Lung (tissue), 12 donors: ENCODE data around the gene ST6GALNAC3. TPM values are rescaled to one million over a fixed set of nuclear protein-coding genes. Genes with fewer than 3 reads are reported as not detected.

ENCODE experiments used
- ATAC-seq: fragments of 200-7000 bp; cut with Tn5 transposase; one replicate; pipeline ENCODE4 v1.9.1; 2020; ENCODE audit warnings: moderate number of reproducible peaks; ENCODE audit not compliant: insufficient read depth, low FRiP score
- DNase-seq, 3 donors: peaks; one replicate each; pipeline ENCODE4 v3.0.0-alpha.2; 2013 to 2017
- H3K27ac ChIP-seq, 2 donors: one replicate each; pipeline ENCODE4 v1.5.1; 2013; ENCODE audit warnings: mild to moderate bottlenecking in 2 of 2, moderate library complexity in 2 of 2, control low read depth in 1 of 2, inconsistent platforms in 1 of 2, low read depth in 1 of 2, low read length in 1 of 2
- H3K27me3 ChIP-seq, 3 donors: one replicate each; pipeline ENCODE4 v1.5.1; 2013; ENCODE audit warnings: low read length in 2 of 3; ENCODE audit not compliant: control insufficient read depth in 3 of 3, insufficient read depth in 3 of 3
- H3K36me3 ChIP-seq, 4 donors: one replicate each; pipeline ENCODE4 v1.5.1; 2013; ENCODE audit warnings: low read length in 4 of 4, mild to moderate bottlenecking in 1 of 4, moderate library complexity in 1 of 4; ENCODE audit not compliant: control insufficient read depth in 4 of 4, insufficient read depth in 4 of 4
- H3K4me1 ChIP-seq, 5 donors: one replicate each; pipeline ENCODE4 v1.5.1; 2013; ENCODE audit warnings: low read length in 5 of 5, mild to moderate bottlenecking in 2 of 5, moderate library complexity in 1 of 5; ENCODE audit not compliant: control insufficient read depth in 5 of 5, insufficient read depth in 5 of 5
- H3K4me3 ChIP-seq: one replicate; pipeline ENCODE4 v1.5.1; 2013; ENCODE audit warnings: mild to moderate bottlenecking, control low read depth, moderate library complexity
- H3K9ac ChIP-seq, 2 donors: one replicate each; pipeline ENCODE4 v1.5.1; 2013; ENCODE audit warnings: low read length in 2 of 2, control low read depth in 1 of 2; ENCODE audit not compliant: insufficient read depth in 1 of 2
- H3K9me3 ChIP-seq, 4 donors: one replicate each; pipeline ENCODE4 v1.5.1; 2013; ENCODE audit warnings: low read length in 3 of 4, mild to moderate bottlenecking in 1 of 4, moderate library complexity in 1 of 4; ENCODE audit not compliant: control insufficient read depth in 4 of 4, insufficient read depth in 3 of 4
- WGBS, 2 donors: extraction: QIAGEN DNeasy Blood & Tissue Kit; methylation state at CpG; one replicate each; pipeline ENCODE4 v1.1.7; 2013; 5-methylcytosine and 5-hydroxymethylcytosine counted together
- polyA plus RNA-seq, 2 donors: library from polyadenylated mRNA; stranded (reverse); fragments of 200-250 nt; gene quantifications; one replicate each; pipeline ENCODE4 v1.2.1, GENCODE V29; 2013
- total RNA-seq, 2 donors: library from RNA; depleted of rRNA in 1 of 2; stranded (reverse); fragments of >200 nt in 1 of 2; gene quantifications; one replicate each; pipeline ENCODE4 v1.2.1, GENCODE V29; 2014 to 2021
- TF ChIP-seq, protein P1 (sequence below): IDR thresholded peaks from 2 replicates; pipeline ENCODE4 v1.5.1; 2012; ENCODE audit warnings: mild to moderate bottlenecking; ENCODE audit errors: control extremely low read depth, extremely low read depth
- donor health status: control.
- donor health status: control.
- donor health status: Bipolar disorder and iron deficiency.
- donor health status: healthy.
- donor health status: DM: yes; HTN: yes; CAD: no.

ST6GALNAC3 gene
- total and polyA plus RNA-seq, 4 donors = 2.7 to 17.9 (median 12.2) TPM

DNA sequence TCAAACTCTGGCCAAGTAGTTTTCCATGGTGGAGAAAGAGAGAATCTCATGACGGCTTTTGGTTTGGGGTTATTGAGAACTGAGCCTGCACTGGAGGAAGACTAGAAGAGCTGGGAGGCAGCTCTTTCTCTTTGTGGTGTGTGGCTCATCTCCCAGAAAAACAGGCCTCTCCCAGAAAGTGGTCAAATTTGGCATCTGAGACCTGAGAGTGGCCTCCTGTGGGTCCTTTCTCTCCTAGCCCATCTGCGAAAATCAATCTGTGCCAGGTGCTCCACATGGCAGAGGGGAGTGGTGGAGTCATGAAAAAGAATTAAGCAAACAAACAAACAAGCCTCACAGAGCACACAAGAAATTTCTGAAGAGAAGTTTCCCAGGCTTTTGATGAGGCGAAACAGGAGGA lies 305.0 kb downstream of the ST6GALNAC3 start:
- Histone ChIP-seq H3K27ac (no peak overlapping the region), H3K36me3 (no peaks in the 10 kb centered on the region), H3K9ac (no peak overlapping the region), H3K27me3 (no peaks in the 10 kb centered on the region), H3K9me3 (no peaks in the 10 kb centered on the region), H3K4me1 (peaks cover 0 to 6% (median 0%) of the 10 kb centered on the region in 5 donors), H3K4me3 (no peak overlapping the region)
- ATAC-seq = no peak
- no peak for DNase-seq
- TF ChIP-seq, protein P1, sequence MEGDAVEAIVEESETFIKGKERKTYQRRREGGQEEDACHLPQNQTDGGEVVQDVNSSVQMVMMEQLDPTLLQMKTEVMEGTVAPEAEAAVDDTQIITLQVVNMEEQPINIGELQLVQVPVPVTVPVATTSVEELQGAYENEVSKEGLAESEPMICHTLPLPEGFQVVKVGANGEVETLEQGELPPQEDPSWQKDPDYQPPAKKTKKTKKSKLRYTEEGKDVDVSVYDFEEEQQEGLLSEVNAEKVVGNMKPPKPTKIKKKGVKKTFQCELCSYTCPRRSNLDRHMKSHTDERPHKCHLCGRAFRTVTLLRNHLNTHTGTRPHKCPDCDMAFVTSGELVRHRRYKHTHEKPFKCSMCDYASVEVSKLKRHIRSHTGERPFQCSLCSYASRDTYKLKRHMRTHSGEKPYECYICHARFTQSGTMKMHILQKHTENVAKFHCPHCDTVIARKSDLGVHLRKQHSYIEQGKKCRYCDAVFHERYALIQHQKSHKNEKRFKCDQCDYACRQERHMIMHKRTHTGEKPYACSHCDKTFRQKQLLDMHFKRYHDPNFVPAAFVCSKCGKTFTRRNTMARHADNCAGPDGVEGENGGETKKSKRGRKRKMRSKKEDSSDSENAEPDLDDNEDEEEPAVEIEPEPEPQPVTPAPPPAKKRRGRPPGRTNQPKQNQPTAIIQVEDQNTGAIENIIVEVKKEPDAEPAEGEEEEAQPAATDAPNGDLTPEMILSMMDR = no peak
- WGBS, 2 donors = 96 to 100% methylated on average over 3 of the region's 3 CpGs

DNA sequence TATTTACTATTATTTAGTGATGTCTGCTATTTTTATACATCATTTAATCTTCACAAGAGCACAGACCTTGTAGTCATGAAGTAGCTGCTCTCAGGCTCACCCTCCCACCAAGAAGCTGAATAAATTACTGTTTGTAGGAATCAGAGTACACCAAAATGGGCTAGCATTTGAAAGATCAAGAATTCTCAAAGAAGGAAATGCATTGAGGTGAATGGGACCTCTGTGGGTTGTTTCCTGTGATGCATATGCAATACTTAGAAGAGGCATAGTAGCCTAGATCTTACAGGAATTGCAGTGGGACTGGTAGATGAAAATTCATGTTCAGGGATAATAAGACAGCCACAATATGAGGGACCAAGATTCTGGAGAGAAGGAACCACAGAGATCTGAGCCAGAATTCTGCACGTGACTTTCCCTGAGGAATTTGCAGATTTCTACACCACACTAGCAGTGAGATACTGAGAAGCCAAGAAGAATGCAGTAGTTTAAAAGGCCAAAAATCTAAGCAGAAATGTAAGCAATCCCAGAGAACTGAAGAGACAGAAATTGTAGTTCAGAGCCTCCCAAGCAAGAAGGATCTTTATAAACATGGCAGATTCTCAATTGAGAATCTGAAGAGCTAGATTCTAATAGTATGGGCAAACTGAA lies 307.0 kb downstream of the ST6GALNAC3 start:
- Histone ChIP-seq H3K27ac (no peak overlapping the region), H3K9me3 (no peaks in the 10 kb centered on the region), H3K9ac (no peak overlapping the region), H3K4me1 (peaks cover 0 to 6% (median 0%) of the 10 kb centered on the region in 5 donors), H3K4me3 (no peak overlapping the region), H3K36me3 (no peaks in the 10 kb centered on the region), H3K27me3 (no peaks in the 10 kb centered on the region)
- TF ChIP-seq, protein P1 = no peak
- WGBS, 2 donors = 56 to 83% methylated on average over 1 of the region's 1 CpG
- peak; percentile 18 to 73 (median 62) for DNase-seq
- ATAC-seq = no peak

DNA sequence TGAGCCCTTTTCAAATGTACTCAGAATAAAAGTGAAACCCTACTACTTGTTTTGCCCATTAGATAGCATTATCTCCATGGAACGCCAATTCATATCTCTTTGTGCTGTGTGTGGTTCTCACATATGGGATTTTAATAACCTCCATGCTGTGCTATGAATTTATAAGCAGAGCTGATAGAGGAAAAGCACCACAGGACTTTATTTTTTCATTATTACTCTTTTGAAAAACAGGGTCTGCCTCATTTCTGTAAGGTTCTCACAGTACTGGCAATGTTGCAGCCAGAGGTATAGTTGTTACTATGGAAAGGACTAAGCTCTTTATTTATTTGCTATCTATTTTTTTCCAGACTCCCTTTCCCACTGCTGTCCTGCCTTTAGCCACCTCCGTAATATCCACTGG lies 313.7 kb downstream of the ST6GALNAC3 start:
- DNase-seq = no peak
- H3K9me3 ChIP-seq = no peaks in the 10 kb centered on the region
- no peaks in the 10 kb centered on the region for H3K36me3 ChIP-seq
- no peak for ATAC-seq
- peaks cover 0 to 4% (median 0%) of the 10 kb centered on the region in 5 donors for H3K4me1 ChIP-seq
- WGBS, 2 donors = 94% methylated on average over 2 of the region's 2 CpGs
- no peak overlapping the region for H3K4me3 ChIP-seq
- peaks cover 0 to 2% (median 0%) of the 10 kb centered on the region in 3 donors for H3K27me3 ChIP-seq
- TF ChIP-seq, protein P1 = no peak
- no peak overlapping the region for H3K9ac ChIP-seq
- H3K27ac ChIP-seq = no peak overlapping the region

DNA sequence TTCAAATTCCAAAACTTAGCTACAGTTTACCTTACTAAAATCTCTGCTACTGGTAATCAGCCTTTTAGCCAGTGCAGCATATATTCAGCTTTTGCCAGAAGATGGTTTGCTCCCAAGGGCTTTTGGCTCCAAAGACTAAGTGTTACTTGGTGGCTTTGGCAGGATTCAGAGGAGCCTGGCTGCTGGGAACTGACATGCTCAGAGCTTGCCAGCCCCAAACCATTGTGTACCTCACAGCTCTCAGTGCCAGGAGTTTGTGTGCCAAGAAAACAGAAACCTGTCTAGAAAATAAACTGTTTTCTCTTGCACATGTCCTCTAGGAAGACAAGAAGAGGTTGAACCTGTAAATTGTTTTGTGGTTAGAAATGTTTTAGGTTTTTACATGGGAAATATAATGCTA lies 315.9 kb downstream of the ST6GALNAC3 start:
- H3K4me1 ChIP-seq = peaks cover 0 to 4% (median 0%) of the 10 kb centered on the region in 5 donors
- peaks cover 0 to 2% (median 0%) of the 10 kb centered on the region in 3 donors for H3K27me3 ChIP-seq
- no peak overlapping the region for H3K9ac ChIP-seq
- TF ChIP-seq, protein P1 = no peak
- no peak overlapping the region for H3K27ac ChIP-seq
- no peak overlapping the region for H3K4me3 ChIP-seq
- H3K36me3 ChIP-seq = no peaks in the 10 kb centered on the region
- no peaks in the 10 kb centered on the region for H3K9me3 ChIP-seq
- ATAC-seq = no peak
- DNase-seq = peak in 2 of 3 donors; percentile 18 to 29
